Measurements from ENCODE around the gene SNX27. TPM values are rescaled to one million over a fixed set of nuclear protein-coding genes. Genes with fewer than 3 reads are reported as not detected.

The SNX27 gene
- total RNA-seq, 3 donors from 2014 or later = 25.8 to 29.3 (median 26.1) TPM

Other genes starting within 250 kb of the SNX27 start
- gene SELENBP1, start 239.3 kb upstream of the SNX27 start, total RNA-seq = under 1 TPM; 0.43 to 0.82 (median 0.63) TPM
- gene PSMB4, start 212.5 kb upstream of the SNX27 start, total RNA-seq = 100 to 1,000 TPM; 641 to 690 (median 678) TPM
- gene POGZ, start 152.6 kb upstream of the SNX27 start, total RNA-seq = 10 to 100 TPM; 48.8 to 51.2 (median 49.5) TPM
- 1 to 10 TPM in 1 of 3 donors, under 1 TPM in 2; 0.68 to 1.0 (median 0.94) TPM for gene CGN, start 100.7 kb upstream of the SNX27 start, total RNA-seq
- gene TUFT1, start 71.7 kb upstream of the SNX27 start, total RNA-seq = 1 to 10 TPM; 1.2 to 4.0 (median 2.2) TPM
- gene CELF3, start 104.8 kb downstream of the SNX27 start, total RNA-seq = not detected
- gene RIIAD1, start 109.5 kb downstream of the SNX27 start, total RNA-seq = not detected
- gene MRPL9, start 151.4 kb downstream of the SNX27 start, total RNA-seq = 100 to 1,000 TPM; 156 to 167 (median 163) TPM
- 10 to 100 TPM in 2 of 3 donors, 1 to 10 TPM in 1; 9.6 to 10.4 (median 10.1) TPM for gene TDRKH, start 178.4 kb downstream of the SNX27 start, total RNA-seq
- under 1 TPM; 0.08 to 0.16 (median 0.16) TPM for gene LINGO4, start 193.4 kb downstream of the SNX27 start, total RNA-seq
- gene RORC, start 219.8 kb downstream of the SNX27 start, total RNA-seq = 1 to 10 TPM; 1.1 to 5.1 (median 3.7) TPM
- under 1 TPM; 0.33 to 0.90 (median 0.87) TPM for gene C2CD4D, start 227.8 kb downstream of the SNX27 start, total RNA-seq
- gene THEM5, start 241.7 kb downstream of the SNX27 start, total RNA-seq = not detected